NCI-H526 (cell line): ENCODE measurements around the gene STK39.
"Not testable (repeated sequence)": the region's sequence is repeated elsewhere in the genome, so short reads cannot be mapped to it uniquely, and the experiment has no call there.

Source experiments
- DNase-seq, 2 experiments: peaks; one replicate each; lab custom pipeline; 2025; lab: John Stamatoyannopoulos, UW

STK39 gene

GRCh38 chr2:168087401-168087800 lies 160.0 kb downstream of the STK39 start:
- DNase-seq = no peak

GRCh38 chr2:168086851-168087250 lies 160.5 kb downstream of the STK39 start:
- no peak for DNase-seq

- no peak for DNase-seq
These were observed 161.5 kb downstream of the STK39 start for GRCh38 chr2:168085801-168086361.

GRCh38 chr2:168084288-168084687 lies 163.1 kb downstream of the STK39 start:
- no peak for DNase-seq

- not testable (repeated sequence) for DNase-seq
These were observed 165.9 kb downstream of the STK39 start for GRCh38 chr2:168081452-168081851.

GRCh38 chr2:168079236-168079635 lies 168.2 kb downstream of the STK39 start:
- DNase-seq = no peak

- no peak for DNase-seq
These were observed 170.7 kb downstream of the STK39 start for GRCh38 chr2:168076731-168077130.

GRCh38 chr2:168075446-168075845 lies 171.9 kb downstream of the STK39 start:
- no peak for DNase-seq

- DNase-seq = no peak
These were observed 174.6 kb downstream of the STK39 start for GRCh38 chr2:168072626-168073303.

GRCh38 chr2:168064011-168064998 lies 183.1 kb downstream of the STK39 start:
- DNase-seq = no peak

GRCh38 chr2:168062936-168063335 lies 184.5 kb downstream of the STK39 start:
- DNase-seq = no peak

- DNase-seq = no peak
These were observed 185.3 kb downstream of the STK39 start for GRCh38 chr2:168062054-168062453.

- no peak for DNase-seq
These were observed 186.2 kb downstream of the STK39 start for GRCh38 chr2:168060986-168061750.

GRCh38 chr2:168059758-168060157 lies 187.6 kb downstream of the STK39 start:
- DNase-seq = no peak

GRCh38 chr2:168058675-168059074 lies 188.7 kb downstream of the STK39 start:
- DNase-seq = no peak

GRCh38 chr2:168056242-168056787 lies 191.1 kb downstream of the STK39 start:
- no peak for DNase-seq

- DNase-seq = no peak
These were observed 192.7 kb downstream of the STK39 start for GRCh38 chr2:168054657-168055056.

- DNase-seq = no peak
These were observed 193.7 kb downstream of the STK39 start for GRCh38 chr2:168053676-168054075.

- DNase-seq = no peak
These were observed 194.6 kb downstream of the STK39 start for GRCh38 chr2:168052773-168053172.

- DNase-seq = no peak
These were observed 197.0 kb downstream of the STK39 start for GRCh38 chr2:168050377-168050776.

- no peak for DNase-seq
These were observed 197.8 kb downstream of the STK39 start for GRCh38 chr2:168049609-168050008.
